ENCODE data around the gene EPYC.
A peak's percentile ranks its signal among the peaks of the same experiment; 100 is the strongest.
"Not testable (repeated sequence)": the region's sequence is repeated elsewhere in the genome, so short reads cannot be mapped to it uniquely, and the experiment has no call there.

The EPYC gene

DNA sequence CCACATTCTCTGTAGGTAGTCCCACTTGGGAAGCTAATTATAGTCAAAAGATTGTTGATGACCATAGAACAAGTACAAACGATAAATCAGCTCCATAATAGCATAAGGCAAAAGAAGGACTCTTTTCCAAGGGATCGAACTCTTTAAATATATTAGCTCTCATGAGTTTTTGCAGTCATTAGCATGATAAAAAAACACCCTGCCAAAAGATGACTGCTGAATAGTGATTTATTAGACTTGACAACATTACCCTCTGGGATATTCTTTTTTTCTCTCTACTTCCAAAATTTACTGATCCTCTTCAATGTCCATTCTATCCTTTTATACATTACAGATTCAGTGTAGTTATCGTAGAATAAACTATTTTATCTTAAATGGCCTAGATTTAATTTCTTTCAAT, 14.2 kb downstream of the EPYC start:
- no peak for DNase-seq

DNA sequence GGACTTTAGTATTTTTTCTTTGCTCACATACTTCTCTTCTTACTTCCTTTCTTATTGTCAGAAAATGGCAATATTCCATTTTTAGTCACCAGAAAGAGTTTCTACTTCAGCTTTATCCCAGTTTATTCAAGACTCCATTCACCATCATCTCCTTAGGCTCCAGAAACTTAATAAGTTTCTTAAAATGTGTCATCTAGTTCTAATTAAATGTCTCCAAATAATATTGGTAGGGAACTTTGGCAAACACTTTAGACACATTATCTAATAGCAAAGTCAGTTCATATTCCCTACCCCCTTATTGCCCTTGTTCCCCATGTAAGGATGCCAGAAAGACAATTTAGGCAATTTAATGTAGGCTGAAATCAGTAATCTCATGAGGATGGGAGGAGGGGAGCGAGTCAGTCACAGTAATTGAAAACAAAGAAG, 15.1 kb downstream of the EPYC start:
- DNase-seq = no peak

DNA sequence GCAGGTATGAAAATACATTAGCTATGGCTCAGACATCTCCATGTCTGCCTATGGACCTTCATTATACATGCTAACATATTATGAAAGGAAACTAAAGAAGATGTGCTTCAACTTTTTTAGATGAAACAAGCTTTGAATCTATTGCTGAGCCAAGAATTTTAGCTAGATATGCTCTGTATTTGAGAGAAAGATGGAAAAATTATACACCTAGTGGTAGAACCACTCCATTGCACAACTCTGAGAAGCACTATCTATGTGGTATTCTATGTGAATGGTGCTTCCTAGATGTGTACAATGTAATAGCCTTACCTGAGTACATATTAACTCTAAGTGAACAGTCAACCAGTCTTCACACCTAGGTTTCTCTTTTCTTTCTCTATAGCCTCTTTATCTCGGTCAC, 17.3 kb downstream of the EPYC start:
- DNase-seq = no peak

DNA sequence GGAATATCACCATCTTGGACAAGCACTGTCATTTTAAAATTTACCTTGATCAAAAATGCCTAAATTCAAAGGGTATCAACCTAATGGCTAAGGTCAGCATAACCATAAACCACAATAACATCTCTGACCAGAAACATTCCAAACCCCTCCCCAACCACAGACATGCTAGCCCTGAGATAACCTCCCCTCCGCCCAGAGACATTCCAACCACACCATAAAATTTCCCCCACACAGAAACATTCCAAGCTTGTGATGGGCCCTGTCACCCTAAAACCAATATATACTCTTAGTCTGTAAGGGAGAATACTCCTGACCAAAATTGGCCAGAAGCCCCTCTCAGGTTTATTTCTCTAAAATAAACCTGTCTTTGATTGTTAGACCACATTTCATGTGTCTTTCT, 17.7 kb downstream of the EPYC start:
- DNase-seq = no peak

DNA sequence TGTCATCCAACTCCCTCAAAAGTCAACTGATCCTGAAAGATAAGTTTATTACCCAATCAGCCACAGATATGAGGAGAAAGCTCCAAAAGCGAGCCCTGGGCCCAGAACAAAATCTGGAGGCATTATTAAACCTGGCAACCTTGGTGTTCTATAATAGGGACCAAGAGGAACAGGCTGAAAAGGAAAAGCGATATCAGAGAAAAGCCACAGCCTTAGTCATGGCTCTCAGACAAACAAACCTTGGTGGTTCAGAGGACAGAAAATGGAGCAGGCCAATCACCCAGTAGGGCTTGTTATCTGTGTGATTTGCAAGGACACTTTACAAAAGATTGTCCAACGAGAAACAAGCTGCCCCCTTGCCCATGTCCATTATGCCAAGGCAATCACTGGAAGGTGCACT, 19.4 kb downstream of the EPYC start:
- not testable (repeated sequence) for DNase-seq

DNA sequence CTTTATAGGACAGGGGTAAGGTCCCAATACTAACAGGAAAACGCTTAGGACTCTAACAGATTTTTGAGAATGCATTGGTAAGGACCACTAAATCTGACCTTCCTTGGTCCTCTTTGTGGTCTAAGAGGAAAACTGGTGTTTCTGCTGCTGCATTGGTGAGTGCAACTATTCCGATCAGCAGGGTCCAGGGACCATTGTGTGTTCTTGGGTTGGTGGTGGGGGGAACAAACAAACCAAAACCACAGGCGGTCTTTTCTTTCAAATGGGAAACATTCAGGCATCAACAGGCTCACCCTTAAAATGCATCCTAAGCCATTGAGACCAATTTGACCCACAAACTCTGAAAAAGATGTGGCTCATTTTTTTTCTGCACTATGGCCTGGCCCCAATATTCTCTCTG, 20.7 kb downstream of the EPYC start:
- no peak for DNase-seq

DNA sequence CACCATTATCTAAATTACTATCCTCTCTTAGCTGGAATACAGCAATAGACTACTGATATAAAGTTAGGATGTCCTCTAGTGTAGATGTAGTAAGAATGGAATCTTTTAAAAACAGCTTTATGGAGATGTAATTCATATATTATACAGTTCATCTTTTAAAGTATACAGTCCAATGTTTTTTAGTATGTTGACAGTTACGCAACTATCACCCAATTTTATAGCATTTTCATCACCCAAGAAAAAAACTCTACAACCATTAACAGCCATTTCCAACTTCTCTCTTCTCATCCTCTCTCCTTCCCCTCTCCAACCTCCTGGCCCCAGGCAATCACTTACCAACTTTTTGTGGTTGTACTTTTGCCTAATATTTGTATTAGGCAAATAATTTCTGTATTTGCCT, 22.6 kb downstream of the EPYC start:
- DNase-seq = no peak

DNA sequence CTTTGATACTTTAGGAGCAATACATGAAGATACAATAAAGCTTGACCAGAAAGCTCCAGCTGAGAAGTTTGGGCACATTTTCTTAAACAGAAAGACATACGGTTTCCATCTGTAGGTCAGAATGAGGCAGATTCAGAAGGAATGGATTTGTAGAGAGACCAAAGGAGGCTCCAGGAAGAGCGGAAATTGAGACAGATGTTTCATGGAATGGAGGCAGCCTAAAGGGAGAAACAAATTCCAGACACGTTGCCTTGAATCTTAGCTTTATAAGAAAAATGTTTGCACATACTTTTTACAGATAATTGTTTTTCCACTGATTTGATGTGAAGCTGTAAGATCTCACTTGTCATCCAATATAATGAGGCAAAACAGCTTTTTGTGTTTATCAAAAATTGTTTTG, 24.8 kb downstream of the EPYC start:
- DNase-seq = no peak

DNA sequence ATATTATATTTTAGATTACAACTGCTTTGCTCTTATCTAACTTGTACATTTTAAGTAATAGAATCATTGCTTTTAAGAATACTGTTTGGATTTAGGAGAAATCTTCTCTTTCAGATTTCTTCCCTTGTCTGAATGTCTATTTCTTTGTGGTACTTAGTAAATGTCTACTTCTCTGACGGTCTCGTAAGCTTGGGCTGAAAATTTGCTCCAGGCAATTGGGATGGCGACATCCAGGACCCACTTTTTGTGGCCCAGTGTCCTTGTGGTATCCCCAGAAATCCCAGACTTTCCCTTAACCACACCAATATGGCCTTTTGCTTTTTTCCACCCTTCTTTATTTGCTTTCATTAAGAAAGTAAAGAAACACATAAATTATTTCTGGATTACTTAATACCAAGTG, 25.8 kb downstream of the EPYC start:
- no peak for DNase-seq

DNA sequence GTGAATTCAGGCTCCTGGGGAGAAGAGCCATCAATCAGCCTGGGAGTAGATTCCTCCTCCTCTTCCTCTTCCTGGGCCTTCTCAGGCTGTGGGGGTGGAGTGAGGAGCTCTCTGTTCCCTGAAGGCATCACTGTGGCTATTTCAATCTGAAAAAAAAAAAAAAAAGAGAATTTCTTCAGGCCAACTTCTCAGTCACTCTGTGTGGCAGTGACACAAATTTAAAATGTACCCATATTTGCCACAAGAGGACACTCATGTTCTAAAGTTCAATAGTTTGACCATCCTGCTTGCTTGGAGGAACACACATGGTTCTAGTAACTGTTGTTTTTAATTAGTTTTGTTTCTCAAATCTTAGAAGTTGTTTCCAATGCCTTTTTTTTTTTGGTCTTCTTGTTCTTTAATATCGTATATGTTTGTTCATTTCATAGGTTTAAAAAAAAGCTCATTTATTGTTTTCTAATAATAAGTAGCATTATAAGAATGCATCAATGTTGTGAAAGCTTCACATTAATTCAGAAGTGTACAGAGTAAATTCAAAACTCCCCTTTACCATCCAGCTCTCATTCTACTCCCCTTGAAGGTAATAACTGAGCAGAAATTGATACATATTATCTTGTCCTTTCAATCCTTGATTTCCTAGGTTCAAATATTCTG, 26.5 kb downstream of the EPYC start:
- no peak for DNase-seq

DNA sequence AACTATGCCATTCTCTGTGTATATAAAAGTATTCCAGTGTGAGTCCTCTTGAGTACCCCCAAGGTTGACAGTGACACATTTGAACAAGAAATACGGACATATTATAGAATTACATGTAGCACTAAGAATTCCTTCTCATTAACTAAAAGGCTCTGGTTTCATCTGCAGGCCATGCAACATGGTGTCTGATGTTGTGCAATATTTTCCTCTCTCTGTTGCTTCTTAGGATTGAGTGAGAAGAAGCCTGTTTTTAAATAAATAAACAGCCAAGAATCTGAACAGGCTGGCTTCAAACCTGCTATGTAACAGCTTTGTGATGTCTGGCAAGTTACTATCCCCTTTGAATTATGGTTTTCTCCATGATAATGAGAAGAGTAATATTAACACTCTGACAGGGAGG, 27.5 kb downstream of the EPYC start:
- DNase-seq = no peak

DNA sequence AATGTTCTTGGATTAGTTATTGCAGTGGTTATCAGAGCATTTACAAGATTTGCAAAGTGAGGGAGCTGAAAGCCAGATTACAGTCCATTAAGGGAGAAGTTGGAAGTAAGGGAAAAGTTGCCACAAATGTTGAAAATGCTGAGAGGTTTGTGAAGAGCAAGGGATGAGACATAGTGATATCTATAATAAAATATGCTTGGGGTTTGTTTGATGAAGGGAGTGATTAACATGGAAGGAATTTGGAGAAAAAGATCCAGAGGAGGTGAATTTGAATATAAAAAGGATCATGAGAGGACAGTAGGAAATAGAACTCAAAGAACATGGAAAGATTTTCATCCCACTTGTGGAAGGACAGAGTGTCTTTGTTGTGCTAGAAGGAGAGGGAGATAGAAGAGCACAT, 30.5 kb downstream of the EPYC start:
- no peak for DNase-seq

DNA sequence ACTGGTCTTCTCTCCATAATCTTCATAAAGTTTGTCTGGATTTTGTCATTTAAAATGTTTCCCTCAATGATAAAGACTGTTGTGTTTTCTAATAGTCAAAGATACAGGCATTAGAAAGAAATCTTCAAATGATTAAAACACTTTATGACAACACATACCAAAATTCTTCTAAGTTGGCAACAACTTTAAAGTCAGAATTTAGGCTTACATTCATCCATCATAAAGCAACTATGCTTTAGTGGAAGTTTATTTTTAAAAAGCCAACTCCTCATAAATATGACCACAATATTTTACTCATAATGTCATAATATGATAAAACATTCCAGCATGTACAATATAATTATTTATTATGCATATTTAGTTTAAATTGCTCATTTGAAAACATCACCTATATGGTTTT, 32.5 kb downstream of the EPYC start:
- no peak for DNase-seq

DNA sequence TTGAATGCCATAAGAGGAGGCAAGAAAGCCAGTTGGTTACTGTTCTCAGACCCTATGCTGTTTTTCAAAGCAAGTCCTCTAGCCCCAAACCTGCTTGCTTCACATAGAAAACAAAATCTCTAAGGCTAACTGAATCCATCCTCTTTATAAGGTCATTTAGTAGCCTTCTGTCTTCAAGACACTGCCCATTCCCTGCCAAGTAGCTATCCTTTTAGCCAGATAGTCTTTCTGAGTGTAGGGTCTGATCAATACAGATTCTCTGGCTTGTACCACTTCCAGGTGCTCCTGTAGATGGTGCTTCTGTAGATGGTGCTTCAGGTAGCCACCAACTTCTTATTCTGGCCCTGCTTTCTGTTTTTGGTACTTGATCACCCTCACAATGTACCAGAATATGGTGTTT, 33.9 kb downstream of the EPYC start:
- no peak for DNase-seq

DNA sequence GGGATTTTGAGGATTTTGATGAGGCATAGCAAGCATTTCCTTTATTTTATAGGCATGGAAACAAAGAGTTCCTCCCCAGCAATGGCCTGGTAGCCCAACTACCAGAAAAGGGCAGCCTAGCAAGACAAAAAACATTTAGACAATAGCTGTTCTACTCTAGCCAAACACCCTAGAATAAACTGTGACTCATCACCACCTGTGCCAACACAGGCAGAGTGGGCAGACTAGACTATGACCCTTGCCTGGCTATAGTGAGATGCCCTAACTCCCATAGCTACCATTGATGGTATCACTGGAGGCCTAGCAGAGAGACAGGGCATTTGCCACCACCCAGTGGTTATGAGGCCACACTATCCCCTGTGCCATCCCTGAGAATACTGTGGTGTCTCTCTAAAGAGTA, 34.3 kb downstream of the EPYC start:
- DNase-seq = no peak

DNA sequence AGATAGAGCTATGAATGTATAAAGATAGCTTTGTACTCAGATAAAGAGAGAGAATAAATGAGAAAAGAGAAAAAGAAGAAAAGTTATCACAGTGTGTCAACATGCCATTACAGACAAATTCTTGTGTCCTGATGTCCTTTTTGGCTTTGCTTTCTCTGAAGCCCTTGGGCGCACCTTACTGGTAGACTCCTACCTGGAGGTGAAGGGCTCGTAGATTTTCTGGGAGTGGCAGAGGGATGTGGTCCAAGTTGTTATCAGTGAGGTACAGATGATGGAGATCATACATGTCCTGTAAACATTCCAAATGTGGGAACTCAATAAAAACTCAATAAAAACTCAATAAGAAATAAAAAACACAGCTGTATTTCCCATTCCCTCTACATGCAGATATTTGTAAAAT, 34.9 kb downstream of the EPYC start:
- DNase-seq = no peak

DNA sequence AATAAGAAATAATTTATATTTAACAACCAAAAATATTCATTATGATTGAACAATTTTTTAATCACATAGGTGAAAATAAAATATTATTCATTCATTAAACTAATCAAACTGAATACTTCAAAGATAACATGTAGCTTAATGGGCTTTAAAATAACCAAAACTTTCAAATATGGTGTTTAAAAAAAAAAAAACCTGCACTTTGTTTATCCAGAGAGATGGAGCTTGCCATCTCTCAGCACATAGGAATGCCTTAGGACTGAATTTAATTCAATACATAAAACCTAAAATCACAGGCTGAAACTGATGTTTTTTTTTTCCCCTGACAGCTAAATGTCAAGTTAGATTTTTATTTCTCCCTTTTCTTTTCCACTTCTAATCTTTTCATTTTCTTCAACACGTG, 35.4 kb downstream of the EPYC start:
- DNase-seq = no peak

DNA sequence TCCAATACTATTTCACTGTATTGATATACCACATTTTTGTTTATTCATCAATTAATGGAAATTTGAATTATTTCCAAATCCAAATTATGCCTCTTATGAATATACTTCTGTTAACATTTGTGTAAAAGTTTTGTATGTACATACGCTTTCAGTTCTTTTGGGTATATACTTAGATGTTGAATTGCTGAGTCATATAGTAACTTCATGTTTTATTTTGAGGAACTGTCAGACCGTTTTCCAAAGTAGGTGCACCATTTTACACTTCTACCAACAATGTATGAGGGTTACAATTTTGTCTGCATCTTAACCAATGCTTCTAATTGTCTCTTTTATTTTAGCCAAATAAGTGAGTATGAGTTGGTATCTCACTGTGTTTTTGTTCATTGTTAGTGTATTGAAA, 39.6 kb downstream of the EPYC start:
- DNase-seq = no peak

DNA sequence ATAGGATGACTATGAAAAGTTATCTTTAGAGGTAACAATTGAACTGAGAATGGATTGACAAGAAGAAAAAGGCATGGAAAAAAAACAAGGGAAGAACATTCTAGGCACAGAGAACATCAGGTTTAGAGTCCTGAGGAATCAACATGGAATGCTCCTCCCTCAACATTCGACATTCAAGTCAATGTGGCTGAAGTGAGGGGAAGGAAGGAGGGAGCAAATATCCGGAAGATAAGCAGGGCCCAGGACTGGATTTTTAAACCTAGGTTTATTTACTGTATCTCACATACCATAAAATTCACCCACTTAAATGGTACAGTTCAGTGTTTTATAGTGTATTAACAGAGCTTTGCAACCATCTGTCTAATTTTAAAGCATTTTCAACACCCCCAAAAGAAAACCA, 40.2 kb downstream of the EPYC start:
- DNase-seq = no peak

DNA sequence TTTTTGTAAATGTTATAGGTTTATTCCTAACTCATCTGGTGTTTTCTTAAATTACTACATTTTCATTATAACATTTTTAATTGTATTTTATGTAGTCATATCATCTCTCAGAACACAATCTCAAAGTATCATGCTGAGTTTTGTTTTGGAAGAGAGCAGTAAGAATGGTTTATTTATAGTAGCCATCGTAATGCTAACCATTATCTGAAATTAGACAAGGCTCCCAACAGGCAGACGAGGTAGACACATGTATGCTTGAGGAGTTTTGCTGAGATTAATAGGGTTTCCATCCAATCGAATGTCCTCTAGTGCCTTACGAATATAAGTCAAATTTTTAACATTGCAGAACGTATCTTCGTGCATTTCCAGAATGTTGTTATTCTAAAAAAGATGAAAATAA, 40.8 kb downstream of the EPYC start:
- no peak for DNase-seq

DNA sequence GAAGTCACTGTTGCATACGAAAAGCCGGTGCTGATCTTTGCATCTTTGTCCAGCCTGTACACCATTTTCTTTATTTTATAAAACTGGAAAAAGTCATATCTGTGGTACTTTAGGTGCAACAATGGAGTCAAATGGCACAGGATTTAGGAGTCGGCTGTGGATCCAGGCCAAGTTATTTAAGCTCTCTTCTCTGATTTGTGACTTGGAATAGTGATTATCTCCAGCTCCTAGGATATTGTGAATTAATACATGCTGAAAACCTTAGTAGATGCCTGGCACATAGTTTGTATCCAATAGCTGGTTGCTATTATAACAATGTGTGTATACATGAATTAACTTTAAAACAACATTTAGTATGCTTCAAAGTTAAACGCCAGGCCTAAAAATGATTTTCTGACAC, 43.6 kb downstream of the EPYC start:
- DNase-seq = no peak

DNA sequence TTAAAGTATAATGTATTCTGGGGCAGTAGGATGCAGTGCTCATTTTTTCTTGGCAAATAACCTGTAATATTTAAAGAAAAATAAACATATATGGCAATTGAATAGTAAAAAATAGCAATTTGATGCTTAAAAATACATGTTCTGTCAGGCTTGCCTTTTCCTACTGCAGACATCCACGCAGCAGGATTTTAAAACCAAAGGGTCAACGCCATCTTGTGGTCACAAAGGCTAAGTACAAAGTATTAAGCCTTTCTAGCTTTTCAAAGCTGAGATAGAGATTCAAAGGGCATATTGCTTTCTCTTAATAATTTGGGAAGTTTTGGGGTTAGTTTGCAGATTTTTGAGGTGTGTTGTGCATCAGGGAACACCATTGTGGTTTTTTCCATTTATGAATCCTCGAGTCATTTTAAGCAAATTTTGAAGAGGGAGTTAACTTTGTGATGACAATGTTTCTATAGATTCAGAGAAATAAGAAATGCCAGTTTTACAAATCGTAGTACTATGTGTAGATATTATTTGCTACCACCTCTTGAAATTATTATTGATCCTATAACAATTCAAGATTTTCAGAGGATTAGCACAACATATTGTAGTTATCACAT, 45.1 kb downstream of the EPYC start:
- peak; percentile 9 for DNase-seq

DNA sequence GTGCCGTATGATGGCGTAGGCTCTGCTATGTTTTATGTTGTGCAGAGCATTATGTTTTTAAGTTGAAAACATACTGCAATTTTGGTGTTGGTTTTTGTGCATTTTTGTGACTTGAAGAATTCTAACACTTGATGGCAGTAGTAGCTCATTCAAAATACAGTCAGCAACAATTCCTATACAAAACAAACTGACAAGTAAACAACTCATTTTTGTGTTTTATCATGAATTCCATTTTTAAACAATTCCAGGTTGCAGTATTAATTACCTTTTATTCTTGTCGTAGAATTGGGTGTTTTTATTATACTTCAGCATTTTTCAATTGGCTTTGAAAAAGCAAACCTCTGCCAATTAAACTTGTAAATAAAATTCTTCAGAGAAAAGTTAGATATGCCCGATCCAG, 45.7 kb downstream of the EPYC start:
- DNase-seq = no peak

DNA sequence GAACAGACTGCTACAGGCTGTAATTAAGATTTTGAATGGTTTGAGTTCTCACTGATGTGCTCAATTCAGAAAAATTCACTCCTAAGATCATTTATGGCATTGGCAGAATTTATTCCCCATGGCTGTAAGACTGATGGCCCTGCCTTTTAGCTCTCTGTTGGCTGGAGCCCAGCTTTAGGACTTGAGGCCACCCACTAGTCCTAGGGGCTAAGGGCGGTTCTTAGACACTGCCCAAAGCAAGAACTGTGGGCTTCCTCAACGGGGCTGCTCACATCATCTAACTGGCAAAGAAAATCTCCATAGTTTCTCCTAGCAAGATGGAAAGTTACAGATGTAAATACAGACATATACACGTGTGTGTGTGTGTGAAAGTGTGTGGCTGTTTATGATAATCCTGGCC, 46.4 kb downstream of the EPYC start:
- DNase-seq = no peak

DNA sequence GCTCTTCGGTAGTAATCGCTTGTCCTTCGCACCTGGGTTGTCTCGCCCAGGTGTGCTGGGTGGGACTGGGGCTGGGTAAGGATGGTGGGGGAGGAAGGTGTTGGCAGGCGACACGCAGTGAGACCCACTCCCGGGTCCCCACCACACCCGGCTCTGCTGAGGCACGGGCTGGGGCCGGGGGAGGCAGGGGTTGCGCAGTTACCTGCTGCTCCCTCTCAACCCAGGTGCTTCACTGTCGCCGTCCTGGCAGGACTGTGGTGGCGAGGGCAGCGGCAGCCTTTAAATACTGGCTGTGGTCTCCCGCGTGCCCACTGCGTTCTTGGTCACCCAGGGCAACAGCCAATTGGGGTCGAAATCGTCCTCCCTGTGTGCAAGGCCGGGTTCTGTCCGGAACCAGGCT, 49.9 kb downstream of the EPYC start, which contains the start of gene CCER1:
TSS of gene CCER1 (minus strand) at position 256 of the 400 bp plus-strand sequence. CDS start 434 bp downstream, outside the sequence.
- no peak for DNase-seq
